ENCODE results near the gene RGL3. TPM values are rescaled to one million over a fixed set of nuclear protein-coding genes. Genes with fewer than 3 reads are reported as not detected.
"Not testable (repeated sequence)": the region's sequence is repeated elsewhere in the genome, so short reads cannot be mapped to it uniquely, and the experiment has no call there.

The RGL3 gene
- total RNA-seq, 1 donor from 2014 or later, result 3.6 TPM

- no peak for DNase-seq (ENCODE audit: low read depth)
- peaks cover 15% of the 10 kb centered on the region for H3K27me3 Mint-ChIP-seq (ENCODE audit: low read depth, unreplicated experiment)
- Histone ChIP-seq H3K27ac (ENCODE audit: low read depth, low read length) (no peak overlapping the region), H3K27me3 (ENCODE audit: insufficient read depth, low read length) (no peaks in the 10 kb centered on the region), H3K9ac (ENCODE audit: low read length) (no peak overlapping the region), H3K4me2 (ENCODE audit: low read length) (no peak overlapping the region), H3K36me3 (ENCODE audit: insufficient read depth, low read length) (no peaks in the 10 kb centered on the region), H2AFZ (ENCODE audit: low read depth, low read length) (no peak overlapping the region), H3K4me1 (ENCODE audit: insufficient read depth, low read length) (no peaks in the 10 kb centered on the region), H3K79me2 (ENCODE audit: insufficient read depth, low read length) (no peaks in the 10 kb centered on the region), H3K4me3 (ENCODE audit: insufficient read depth, low read depth, low read length) (no peak overlapping the region), H3K9me3 (ENCODE audit: insufficient read depth, low read depth, low read length) (no peaks in the 10 kb centered on the region), H4K20me1 (ENCODE audit: insufficient read depth, low read length) (no peaks in the 10 kb centered on the region)
- peaks cover 2% of the 10 kb centered on the region for H3K4me1 Mint-ChIP-seq (ENCODE audit: low read depth, unreplicated experiment)
- H3K36me3 Mint-ChIP-seq (ENCODE audit: low read depth, unreplicated experiment), result no peaks in the 10 kb centered on the region
- peaks cover 3% of the 10 kb centered on the region for H3K9me3 Mint-ChIP-seq (ENCODE audit: unreplicated experiment)
- H3K4me3 Mint-ChIP-seq (ENCODE audit: unreplicated experiment), result no peak overlapping the region
- FAIRE-seq, result no peak
- TF ChIP-seq CTCF (IDR thresholded peaks at IDR 0.05; ENCODE audit: insufficient read depth, low read depth, low read length) (no peak), EZH2 (IDR thresholded peaks at IDR 0.05; ENCODE audit: insufficient read depth, low read length) (no peak)
- H3K27ac Mint-ChIP-seq (ENCODE audit: unreplicated experiment), result no peak overlapping the region
Measured at GRCh38 chr19:11456659-11457058, 37.5 kb upstream of the RGL3 start.

GRCh38 chr19:11455233-11455554, 36.1 kb upstream of the RGL3 start:
- not testable (repeated sequence) for H3K4me3 Mint-ChIP-seq (ENCODE audit: unreplicated experiment); H3K27me3 ChIP-seq (ENCODE audit: insufficient read depth, low read length); DNase-seq (ENCODE audit: low read depth); H3K4me2 ChIP-seq (ENCODE audit: low read length); H3K36me3 ChIP-seq (ENCODE audit: insufficient read depth, low read length); H3K79me2 ChIP-seq (ENCODE audit: insufficient read depth, low read length); H3K9me3 Mint-ChIP-seq (ENCODE audit: unreplicated experiment); H3K4me3 ChIP-seq (ENCODE audit: insufficient read depth, low read depth, low read length); H4K20me1 ChIP-seq (ENCODE audit: insufficient read depth, low read length); H3K27me3 Mint-ChIP-seq (ENCODE audit: low read depth, unreplicated experiment); H3K9ac ChIP-seq (ENCODE audit: low read length); FAIRE-seq; H3K36me3 Mint-ChIP-seq (ENCODE audit: low read depth, unreplicated experiment); H3K4me1 Mint-ChIP-seq (ENCODE audit: low read depth, unreplicated experiment); H3K27ac Mint-ChIP-seq (ENCODE audit: unreplicated experiment); H3K4me1 ChIP-seq (ENCODE audit: insufficient read depth, low read length); H3K9me3 ChIP-seq (ENCODE audit: insufficient read depth, low read depth, low read length); H2AFZ ChIP-seq (ENCODE audit: low read depth, low read length); H3K27ac ChIP-seq (ENCODE audit: low read depth, low read length)

- Histone ChIP-seq H2AFZ (ENCODE audit: low read depth, low read length) (no peak overlapping the region), H3K79me2 (ENCODE audit: insufficient read depth, low read length) (no peaks in the 10 kb centered on the region), H4K20me1 (ENCODE audit: insufficient read depth, low read length) (no peaks in the 10 kb centered on the region), H3K27ac (ENCODE audit: low read depth, low read length) (no peak overlapping the region), H3K9me3 (ENCODE audit: insufficient read depth, low read depth, low read length) (no peaks in the 10 kb centered on the region), H3K4me3 (ENCODE audit: insufficient read depth, low read depth, low read length) (no peak overlapping the region), H3K36me3 (ENCODE audit: insufficient read depth, low read length) (no peaks in the 10 kb centered on the region), H3K4me2 (ENCODE audit: low read length) (no peak overlapping the region), H3K4me1 (ENCODE audit: insufficient read depth, low read length) (no peaks in the 10 kb centered on the region), H3K27me3 (ENCODE audit: insufficient read depth, low read length) (no peaks in the 10 kb centered on the region), H3K9ac (ENCODE audit: low read length) (no peak overlapping the region)
- FAIRE-seq (no peak), DNase-seq (ENCODE audit: low read depth) (no peak)
- no peak overlapping the region for H3K27ac Mint-ChIP-seq (ENCODE audit: unreplicated experiment)
- peaks cover 1% of the 10 kb centered on the region for H3K9me3 Mint-ChIP-seq (ENCODE audit: unreplicated experiment)
- peaks cover 2% of the 10 kb centered on the region for H3K27me3 Mint-ChIP-seq (ENCODE audit: low read depth, unreplicated experiment)
- peaks cover 2% of the 10 kb centered on the region for H3K4me1 Mint-ChIP-seq (ENCODE audit: low read depth, unreplicated experiment)
- H3K4me3 Mint-ChIP-seq (ENCODE audit: unreplicated experiment), result no peak overlapping the region
- TF ChIP-seq EZH2 (IDR thresholded peaks at IDR 0.05; ENCODE audit: insufficient read depth, low read length) (no peak), CTCF (IDR thresholded peaks at IDR 0.05; ENCODE audit: insufficient read depth, low read depth, low read length) (no peak)
- H3K36me3 Mint-ChIP-seq (ENCODE audit: low read depth, unreplicated experiment), result no peaks in the 10 kb centered on the region
Measured at GRCh38 chr19:11453468-11454341, 34.6 kb upstream of the RGL3 start.

All from astrocyte (in vitro differentiated cells and primary cell).